GM12872 (cell line): Measurements from ENCODE around the gene CALML6.

Experiments used
- TF ChIP-seq, protein P1 (sequence below): IDR thresholded peaks from 3 replicates; pipeline ENCODE4 v1.5.1; 2011; ENCODE audit warnings: low read depth, mild to moderate bottlenecking, low read length, moderate library complexity; ENCODE audit not compliant: insufficient read depth

The CALML6 gene

DNA sequence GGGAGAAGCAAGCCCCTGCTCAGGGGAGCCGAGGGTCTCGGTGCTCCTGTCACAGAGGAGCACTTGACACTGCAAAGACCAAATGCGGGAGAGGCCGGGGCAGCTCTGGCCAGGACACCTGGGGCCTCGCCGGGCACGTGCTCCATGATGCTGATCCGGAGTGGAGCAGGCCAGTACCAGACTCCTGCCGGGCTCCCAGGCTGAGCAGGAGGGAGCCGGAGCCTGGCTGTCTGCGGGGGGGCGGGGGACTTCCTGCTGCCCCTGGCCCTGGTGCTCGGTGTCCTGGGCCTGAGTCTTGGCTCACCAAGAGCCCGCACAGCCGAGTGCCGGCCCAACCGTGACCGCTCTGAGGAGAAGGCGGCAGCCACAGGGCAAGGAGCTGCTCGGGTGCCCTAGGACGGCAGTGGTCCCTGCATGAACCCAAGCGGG is 42.5 kb downstream of the CALML6 start:
- TF ChIP-seq, protein P1, sequence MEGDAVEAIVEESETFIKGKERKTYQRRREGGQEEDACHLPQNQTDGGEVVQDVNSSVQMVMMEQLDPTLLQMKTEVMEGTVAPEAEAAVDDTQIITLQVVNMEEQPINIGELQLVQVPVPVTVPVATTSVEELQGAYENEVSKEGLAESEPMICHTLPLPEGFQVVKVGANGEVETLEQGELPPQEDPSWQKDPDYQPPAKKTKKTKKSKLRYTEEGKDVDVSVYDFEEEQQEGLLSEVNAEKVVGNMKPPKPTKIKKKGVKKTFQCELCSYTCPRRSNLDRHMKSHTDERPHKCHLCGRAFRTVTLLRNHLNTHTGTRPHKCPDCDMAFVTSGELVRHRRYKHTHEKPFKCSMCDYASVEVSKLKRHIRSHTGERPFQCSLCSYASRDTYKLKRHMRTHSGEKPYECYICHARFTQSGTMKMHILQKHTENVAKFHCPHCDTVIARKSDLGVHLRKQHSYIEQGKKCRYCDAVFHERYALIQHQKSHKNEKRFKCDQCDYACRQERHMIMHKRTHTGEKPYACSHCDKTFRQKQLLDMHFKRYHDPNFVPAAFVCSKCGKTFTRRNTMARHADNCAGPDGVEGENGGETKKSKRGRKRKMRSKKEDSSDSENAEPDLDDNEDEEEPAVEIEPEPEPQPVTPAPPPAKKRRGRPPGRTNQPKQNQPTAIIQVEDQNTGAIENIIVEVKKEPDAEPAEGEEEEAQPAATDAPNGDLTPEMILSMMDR, result no peak

DNA sequence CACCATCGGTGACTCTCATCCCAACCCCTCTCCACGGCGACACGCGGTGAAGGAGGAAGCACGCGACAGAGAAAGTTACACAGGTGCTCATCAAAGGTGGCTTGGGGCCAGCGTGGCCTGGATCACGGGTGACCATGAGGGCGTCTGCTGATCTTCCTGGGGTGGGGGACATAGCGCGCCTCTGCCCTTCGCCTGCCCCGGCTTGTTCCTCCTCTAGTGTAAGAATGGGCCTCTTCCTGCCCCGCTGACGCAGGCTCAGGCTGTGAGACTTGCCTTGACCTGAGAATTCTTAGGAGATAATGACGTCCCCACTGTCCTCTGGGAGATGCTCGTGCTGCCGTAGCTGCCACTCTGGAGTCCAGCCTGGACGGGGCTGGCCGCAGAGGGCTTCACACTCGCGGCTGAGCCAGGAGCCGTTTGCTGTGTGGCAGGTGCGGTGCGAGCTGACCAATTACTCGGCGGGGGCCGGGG is 43.0 kb downstream of the CALML6 start:
- TF ChIP-seq, protein P1, result no peak

DNA sequence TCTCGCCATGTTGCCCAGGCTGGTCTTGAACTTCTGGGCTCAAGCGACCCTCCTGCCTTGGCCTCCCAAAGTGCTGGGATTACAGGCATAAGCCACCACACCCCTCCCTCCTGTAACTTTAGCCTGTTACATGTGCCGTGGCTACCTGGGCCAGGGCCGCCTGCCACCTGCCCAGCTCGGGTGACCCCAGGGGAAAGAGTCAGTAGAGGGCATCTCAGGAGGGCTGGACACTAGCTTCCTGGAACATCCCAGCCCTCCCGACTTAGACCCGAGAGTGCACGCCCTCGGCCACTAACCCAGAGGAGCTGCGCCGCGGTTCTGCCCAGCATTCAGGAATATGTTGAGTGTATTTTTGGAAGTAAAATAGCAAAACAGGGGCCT is 44.4 kb downstream of the CALML6 start:
- TF ChIP-seq, protein P1, result no peak

DNA sequence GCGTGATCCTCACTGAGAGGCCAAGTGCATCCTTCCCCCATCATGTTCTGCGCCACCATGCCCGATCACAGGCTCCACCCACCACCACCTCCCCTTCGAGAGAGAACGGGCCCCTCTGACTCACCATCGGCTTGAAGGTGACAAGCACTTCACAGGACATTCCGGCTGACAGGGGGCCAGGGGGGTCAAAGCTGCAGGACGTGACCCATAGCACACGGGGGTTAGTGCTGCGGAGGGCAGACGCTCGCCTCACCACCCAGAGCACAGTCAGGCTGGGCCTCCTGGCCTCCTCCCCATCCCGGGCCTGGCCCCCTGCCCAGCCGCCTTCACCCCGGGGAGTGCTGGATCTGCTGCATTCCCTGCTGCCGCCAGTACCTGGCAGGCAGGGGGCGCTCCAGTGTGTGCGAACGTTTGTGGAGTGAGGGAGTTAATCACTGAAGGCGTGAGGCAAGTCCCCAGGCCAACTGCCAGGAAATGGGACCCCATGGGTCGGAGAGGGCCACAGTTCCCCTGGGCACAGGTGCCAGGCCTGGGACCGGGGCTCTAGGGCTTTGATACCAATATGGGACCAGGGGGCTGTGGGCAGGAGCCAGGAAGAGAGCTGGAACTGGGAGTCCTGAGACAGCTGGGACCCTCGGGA is 44.9 kb downstream of the CALML6 start:
- TF ChIP-seq, protein P1, result peak; percentile 77

DNA sequence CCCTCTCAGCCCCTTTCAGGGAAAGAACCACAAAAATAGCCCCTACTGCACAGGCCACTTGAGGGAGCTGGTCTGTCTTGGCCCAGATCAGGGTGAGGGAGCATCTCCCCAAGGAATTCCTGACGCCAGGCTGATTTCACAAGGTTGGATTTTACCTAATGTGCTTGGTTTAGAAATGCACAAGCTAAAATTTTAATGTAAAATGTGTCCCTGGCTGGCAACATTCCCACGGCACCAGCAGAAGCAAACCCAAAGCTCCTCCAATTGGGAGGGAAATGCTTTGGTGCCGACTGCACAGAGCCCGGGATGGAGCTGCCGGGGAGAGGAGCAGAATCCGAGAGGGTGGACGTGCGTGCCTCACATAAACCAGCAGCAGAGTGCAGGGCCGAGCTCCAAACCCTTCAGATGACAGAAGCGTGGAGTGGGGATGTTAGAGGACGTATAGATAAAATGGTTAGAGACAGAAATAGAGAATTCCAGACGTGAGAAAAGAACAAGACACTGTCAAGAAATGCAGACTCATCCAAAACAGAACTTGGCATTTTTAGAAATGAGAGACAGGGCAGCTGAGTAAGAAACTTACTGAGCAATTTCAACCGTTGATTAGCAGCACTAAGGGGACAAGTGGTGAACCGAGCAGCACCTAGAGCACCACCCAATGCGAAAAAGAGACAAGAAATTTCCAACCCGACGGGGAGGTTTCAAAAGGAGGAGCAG is 45.6 kb downstream of the CALML6 start:
- TF ChIP-seq, protein P1, result no peak

DNA sequence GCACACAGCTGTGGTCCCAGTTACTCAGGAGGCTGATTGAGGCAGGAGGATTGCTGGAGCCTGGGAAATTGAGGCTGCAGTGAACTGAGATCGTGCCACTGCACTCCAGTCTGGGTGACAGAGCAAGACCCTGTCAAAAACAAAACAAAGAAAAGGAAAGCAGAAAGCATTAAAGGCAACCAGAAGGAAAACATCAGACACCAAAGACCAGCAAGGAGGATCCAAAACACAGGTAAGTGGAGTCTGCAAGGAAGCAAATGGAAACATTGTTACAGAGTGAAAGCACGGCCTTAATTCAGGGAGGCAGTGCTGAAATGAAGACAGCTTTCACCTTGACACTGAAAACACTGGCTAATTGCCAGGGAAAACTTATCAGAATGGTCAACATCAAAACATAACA is 47.7 kb downstream of the CALML6 start:
- TF ChIP-seq, protein P1, result no peak

DNA sequence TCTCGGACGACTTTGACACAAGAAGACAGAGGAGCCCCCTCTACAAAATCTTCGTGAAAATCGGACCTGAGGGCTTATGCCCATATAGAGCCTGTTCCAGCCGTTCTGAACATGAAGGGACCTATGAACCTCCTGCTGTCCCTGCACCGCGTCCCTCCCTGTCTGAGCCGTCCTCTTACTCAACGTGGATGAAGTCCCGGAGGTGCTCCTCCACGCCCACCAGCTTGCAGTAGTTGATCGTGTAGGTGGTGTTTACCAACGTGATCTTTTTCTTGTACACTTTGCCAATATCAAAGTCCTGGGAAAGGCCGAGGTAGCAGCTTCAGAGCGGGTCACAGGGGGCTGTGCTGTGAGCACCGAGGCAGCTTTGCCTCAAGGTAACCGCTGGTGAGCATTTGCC is 48.5 kb downstream of the CALML6 start:
- TF ChIP-seq, protein P1, result no peak
